HEK293 (cell line): ENCODE measurements around the gene CCDC86.
"Not testable (repeated sequence)": the region's sequence is repeated elsewhere in the genome, so short reads cannot be mapped to it uniquely, and the experiment has no call there.

Experiments
- CTCF ChIA-PET: fragments of 350-600 bp; formaldehyde crosslinking; extraction: SDS; loops from one replicate; lab custom pipeline; 2021; ENCODE audit warnings: antibody characterized with exemption; lab: Yijun Ruan, JAX
- POLR2A ChIA-PET: fragments of 300-600 bp; formaldehyde crosslinking; extraction: SDS; loops from one replicate; lab custom pipeline; 2020; ENCODE audit warnings: antibody characterized with exemption, inconsistent platforms; lab: Yijun Ruan, JAX
- H3K27ac ChIP-seq: fragments of 200-500 bp; sonication (Bioruptor generic); 2 replicates; pipeline ENCODE4 v1.5.1; 2014; ENCODE audit warnings: low read depth, low read length, control low read depth, inconsistent platforms; ENCODE audit errors: extremely low read depth
- H3K36me3 ChIP-seq, 2 experiments: fragments of 200-500 bp in 1 of 2; sonication (Bioruptor generic) in 1 of 2; 1 replicate in 1 of 2; 2 replicates in 1 of 2; pipeline ENCODE4 v1.5.1; 2014 to 2017; ENCODE audit warnings: inconsistent platforms in 2 of 2, low read length in 2 of 2; ENCODE audit not compliant: control insufficient read depth in 2 of 2, insufficient read depth in 1 of 2
- H3K4me1 ChIP-seq: fragments of 200-500 bp; sonication (Bioruptor generic); 2 replicates; pipeline ENCODE4 v1.5.1; 2014; ENCODE audit warnings: mild to moderate bottlenecking, low read length, inconsistent platforms; ENCODE audit not compliant: control insufficient read depth, insufficient read depth
- H3K4me3 ChIP-seq: 2 replicates; pipeline ENCODE4 v1.5.1; 2011; ENCODE audit warnings: low read depth, mild to moderate bottlenecking, control low read depth, low read length, moderate library complexity
- H3K9me3 ChIP-seq: fragments of 200-500 bp; sonication (Bioruptor generic); 2 replicates; pipeline ENCODE4 v1.5.1; 2014; ENCODE audit warnings: low read depth, low read length, inconsistent platforms; ENCODE audit not compliant: control insufficient read depth, insufficient read depth
- HOXC10 ChIP-seq: sonication (generic); formaldehyde crosslinking; IDR thresholded peaks from 2 replicates; pipeline ENCODE4 v1.8.1; 2023; ENCODE audit warnings: mild to moderate bottlenecking, missing genetic modification reagents
- PATZ1 ChIP-seq: fragments of 450-650 bp; formaldehyde crosslinking; IDR thresholded peaks from 2 replicates; pipeline ENCODE4 v1.5.1; 2016; ENCODE audit warnings: missing biosample characterization, missing genetic modification characterization
- PRDM1 ChIP-seq: fragments of 450-650 bp; formaldehyde crosslinking; IDR thresholded peaks from 2 replicates; pipeline ENCODE4; 2016; ENCODE audit warnings: missing biosample characterization, missing genetic modification characterization
- SCRT2 ChIP-seq: fragments of 450-650 bp; formaldehyde crosslinking; IDR thresholded peaks from 2 replicates; pipeline ENCODE4 v1.5.1; 2016; ENCODE audit warnings: missing biosample characterization, missing genetic modification characterization
- ZNF112 ChIP-seq: fragments of 450-650 bp; formaldehyde crosslinking; IDR thresholded peaks from 2 replicates; pipeline ENCODE4 v1.5.0; 2017; ENCODE audit warnings: missing biosample characterization, missing genetic modification characterization
- ZNF175 ChIP-seq: fragments of 450-650 bp; formaldehyde crosslinking; IDR thresholded peaks from 2 replicates; pipeline ENCODE4 v1.5.1; 2016; ENCODE audit warnings: missing biosample characterization, missing genetic modification characterization
- ZNF302 ChIP-seq: fragments of 450-650 bp; formaldehyde crosslinking; IDR thresholded peaks from 2 replicates; pipeline ENCODE4 v1.5.1; 2016; ENCODE audit warnings: missing biosample characterization, missing genetic modification characterization, low read depth
- ZNF311 ChIP-seq: fragments of 450-650 bp; formaldehyde crosslinking; IDR thresholded peaks from 2 replicates; pipeline ENCODE4 v1.5.1; 2017; ENCODE audit warnings: missing biosample characterization, missing genetic modification characterization, borderline replicate concordance
- ZNF433 ChIP-seq: fragments of 450-650 bp; formaldehyde crosslinking; IDR thresholded peaks from 2 replicates; pipeline ENCODE4 v1.5.1; 2016; ENCODE audit warnings: missing biosample characterization, missing genetic modification characterization, low read depth
- ZNF548 ChIP-seq: fragments of 450-650 bp; formaldehyde crosslinking; IDR thresholded peaks from 2 replicates; pipeline ENCODE4 v1.5.1; 2016; ENCODE audit warnings: missing biosample characterization, missing genetic modification characterization
- ZNF580 ChIP-seq: fragments of 450-650 bp; formaldehyde crosslinking; IDR thresholded peaks from 2 replicates; pipeline ENCODE4 v1.5.1; 2016; ENCODE audit warnings: missing biosample characterization, missing genetic modification characterization
- ZNF600 ChIP-seq: fragments of 450-650 bp; formaldehyde crosslinking; IDR thresholded peaks from 2 replicates; pipeline ENCODE4 v1.5.1; 2016; ENCODE audit warnings: missing biosample characterization, missing genetic modification characterization
- ZNF677 ChIP-seq: fragments of 450-650 bp; IDR thresholded peaks from 2 replicates; pipeline ENCODE4 v1.5.0; 2018; ENCODE audit warnings: missing biosample characterization, mild to moderate bottlenecking, missing genetic modification characterization, moderate library complexity
- ZNF76 ChIP-seq: fragments of 450-650 bp; formaldehyde crosslinking; IDR thresholded peaks from 2 replicates; pipeline ENCODE4; 2016; ENCODE audit warnings: low read depth, missing biosample characterization, missing genetic modification characterization, borderline replicate concordance
- TF ChIP-seq, protein P1 (sequence below): fragments of 450-650 bp; formaldehyde crosslinking; IDR thresholded peaks from 2 replicates; pipeline ENCODE4 v1.5.1; 2016; ENCODE audit warnings: missing biosample characterization, missing genetic modification characterization

The CCDC86 gene

DNA sequence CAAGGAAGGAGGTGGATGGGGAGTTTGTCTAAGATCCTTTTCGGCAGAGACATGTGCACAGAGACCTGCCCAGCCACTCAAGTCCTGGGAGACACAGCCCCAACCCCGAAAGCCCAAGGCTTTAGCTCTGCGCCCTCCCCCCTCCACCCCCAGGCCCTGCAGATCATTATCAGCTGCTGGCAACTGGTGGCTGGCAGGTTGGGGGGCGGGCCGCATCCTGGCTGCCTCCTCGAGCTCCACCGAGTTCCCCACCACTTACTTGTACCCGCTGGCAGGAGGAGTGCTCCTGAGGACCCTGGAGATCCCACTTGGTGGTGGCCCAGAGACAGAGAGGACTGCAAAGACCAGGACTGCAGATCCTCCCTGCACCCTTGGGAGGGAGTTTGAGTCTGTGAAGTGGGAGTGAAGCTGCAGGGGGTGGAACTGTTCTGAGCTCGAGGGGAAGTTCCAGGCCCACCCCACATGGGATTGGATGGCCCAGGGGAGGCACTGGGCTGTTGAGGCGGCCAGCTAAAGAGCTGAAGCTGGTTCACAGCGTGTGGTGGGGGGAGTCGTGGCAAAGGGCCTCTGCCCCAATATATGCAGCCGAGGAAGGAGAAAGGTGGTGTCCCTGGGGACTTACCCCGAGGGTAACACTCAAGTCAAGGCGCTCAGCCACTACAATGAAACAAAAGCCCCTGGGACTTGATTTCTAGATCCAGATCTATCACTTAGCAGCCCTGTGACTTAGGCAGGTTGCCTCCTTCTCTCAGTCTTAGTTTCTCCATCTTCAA is 19.9 kb upstream of the CCDC86 start:
- H3K9me3 ChIP-seq = no peaks in the 10 kb centered on the region
- TF ChIP-seq PATZ1 (tag by site-specific recombination) = no peak
- no peak for TF ChIP-seq PRDM1 (tag by site-specific recombination)
- no peak for TF ChIP-seq ZNF580 (tag by site-specific recombination)
- no peak for TF ChIP-seq ZNF112
- TF ChIP-seq ZNF600 (tag by site-specific recombination) = no peak
- no peak for TF ChIP-seq ZNF311 (tag by site-specific recombination)
- no peak for TF ChIP-seq ZNF433 (tag by site-specific recombination)
- no peak for TF ChIP-seq ZNF175 (tag by site-specific recombination)
- TF ChIP-seq, protein P1, sequence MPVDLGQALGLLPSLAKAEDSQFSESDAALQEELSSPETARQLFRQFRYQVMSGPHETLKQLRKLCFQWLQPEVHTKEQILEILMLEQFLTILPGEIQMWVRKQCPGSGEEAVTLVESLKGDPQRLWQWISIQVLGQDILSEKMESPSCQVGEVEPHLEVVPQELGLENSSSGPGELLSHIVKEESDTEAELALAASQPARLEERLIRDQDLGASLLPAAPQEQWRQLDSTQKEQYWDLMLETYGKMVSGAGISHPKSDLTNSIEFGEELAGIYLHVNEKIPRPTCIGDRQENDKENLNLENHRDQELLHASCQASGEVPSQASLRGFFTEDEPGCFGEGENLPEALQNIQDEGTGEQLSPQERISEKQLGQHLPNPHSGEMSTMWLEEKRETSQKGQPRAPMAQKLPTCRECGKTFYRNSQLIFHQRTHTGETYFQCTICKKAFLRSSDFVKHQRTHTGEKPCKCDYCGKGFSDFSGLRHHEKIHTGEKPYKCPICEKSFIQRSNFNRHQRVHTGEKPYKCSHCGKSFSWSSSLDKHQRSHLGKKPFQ (tag by site-specific recombination) = no peak
- H3K4me3 ChIP-seq = no peak overlapping the region
- no peaks in the 10 kb centered on the region for H3K4me1 ChIP-seq
- no peak overlapping the region for H3K27ac ChIP-seq
- ChIA-PET POLR2A (no interaction called here), CTCF (interaction anchor here (0.6 to 5.0 kb wide), 4 partner anchors 9 to 1519 kb away, joined by 4 to 31 read pairs (median 6); no protein-coding TSS in a partner anchor)
- no peaks in the 10 kb centered on the region for H3K36me3 ChIP-seq

GRCh38 chr11:60823745-60824306 is 18.1 kb upstream of the CCDC86 start:
- POLR2A ChIA-PET = interaction anchor here (0.5 kb wide), 1 partner anchor 15 kb away, joined by 3 read pairs; no protein-coding TSS in a partner anchor
- H3K36me3 ChIP-seq, CTCF ChIA-PET, H3K27ac ChIP-seq, H3K4me1 ChIP-seq, H3K4me3 ChIP-seq, H3K9me3 ChIP-seq: not testable (repeated sequence)

GRCh38 chr11:60825118-60825517 is 16.8 kb upstream of the CCDC86 start:
- TF ChIP-seq ZNF548 (tag by site-specific recombination) (peak; percentile 80), HOXC10 (no peak), ZNF677 (0 out of 2 replicates have a peak, but pooled peaks have one; percentile 15), SCRT2 (no peak)
- TF ChIP-seq, all 188 proteins: peak for 2
- H3K4me1 ChIP-seq = no peaks in the 10 kb centered on the region
- no peak overlapping the region for H3K27ac ChIP-seq
- ChIA-PET POLR2A (no interaction called here), CTCF (interaction anchor here (0.6 kb wide), 1 partner anchor 74 kb away, joined by 4 read pairs; no protein-coding TSS in a partner anchor)
- no peaks in the 10 kb centered on the region for H3K9me3 ChIP-seq
- H3K4me3 ChIP-seq = no peak overlapping the region
- no peaks in the 10 kb centered on the region for H3K36me3 ChIP-seq

GRCh38 chr11:60825790-60826189 is 16.1 kb upstream of the CCDC86 start:
- ChIA-PET CTCF (interaction anchor here (1.2 kb wide), 1 partner anchor 168 kb away, joined by 3 read pairs; no protein-coding TSS in a partner anchor), POLR2A (no interaction called here)
- Histone ChIP-seq H3K4me3 (no peak overlapping the region), H3K36me3 (no peaks in the 10 kb centered on the region), H3K4me1 (no peaks in the 10 kb centered on the region), H3K27ac (no peak overlapping the region), H3K9me3 (no peaks in the 10 kb centered on the region)
- TF ChIP-seq ZNF302 (tag by site-specific recombination) = no peak
- TF ChIP-seq ZNF76 (tag by site-specific recombination) = no peak
